Left ventricle myocardium inferior (tissue), 1 donor: ENCODE measurements around the gene PFAS. TPM values are rescaled to one million over a fixed set of nuclear protein-coding genes. Genes with fewer than 3 reads are reported as not detected.

Experiments used
- DNase-seq: peaks from one replicate; pipeline ENCODE4 v3.0.0-alpha.2; 2020
- H3K27ac ChIP-seq: fragments of 200-600 bp; replicated peaks from 2 replicates; pipeline ENCODE4 v1.8.0; 2021
- H3K27me3 ChIP-seq: fragments of 200-600 bp; 2 replicates; pipeline ENCODE4 v1.8.0; 2021; ENCODE audit warnings: low read depth
- H3K36me3 ChIP-seq: fragments of 200-600 bp; 2 replicates; pipeline ENCODE4 v1.8.0; 2021
- H3K4me1 ChIP-seq: fragments of 200-600 bp; 2 replicates; pipeline ENCODE4 v1.8.0; 2021
- H3K4me3 ChIP-seq: fragments of 200-600 bp; 2 replicates; pipeline ENCODE4 v1.8.0; 2021; ENCODE audit warnings: mild to moderate bottlenecking, moderate library complexity
- H3K9me3 ChIP-seq: fragments of 200-600 bp; replicated peaks from 2 replicates; pipeline ENCODE4 v1.8.0; 2021
- intact Hi-C: fragments of 100-400 bp; cut with micrococcal nuclease; formaldehyde crosslinking; loops from one replicate; pipeline ENCODE4 v1.11.0; 2022
- total RNA-seq: library from RNA; stranded (reverse); fragmentation: NEBNext Ultra II Directional; extraction: Animal tissue kit (Norgen Biotek cat#: 25700); gene quantifications from one replicate; pipeline ENCODE4 v1.2.1, GENCODE V29; 2021
- TF ChIP-seq, protein P1 (sequence below): fragments of 200-600 bp; IDR thresholded peaks from 2 replicates; pipeline ENCODE4 v1.8.0; 2021; ENCODE audit warnings: antibody characterized with exemption, mild to moderate bottlenecking, borderline replicate concordance
- donor health status: DM: no; HTN: yes; CAD: no; lungs with severe emphysema.

Gene PFAS
- total RNA-seq, 1 donor from 2014 or later, result 9.8 TPM

DNA sequence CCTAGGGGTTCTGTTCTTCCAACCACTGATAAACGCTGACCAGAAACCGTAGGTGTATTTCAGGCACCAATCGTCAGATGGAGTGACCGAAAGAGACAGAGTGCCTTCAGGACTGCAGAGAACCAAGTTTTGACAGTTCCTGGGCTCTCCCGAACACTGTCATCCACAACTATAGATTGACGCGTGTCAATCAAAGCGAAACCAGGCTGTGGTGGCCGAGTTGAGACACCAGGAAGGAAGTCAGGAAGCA lies 26.8 kb upstream of the PFAS start:
- Histone ChIP-seq H3K4me3 (peak overlapping the region; percentile 75), H3K27ac (peak overlapping the region; percentile 99), H3K9me3 (no peaks in the 10 kb centered on the region), H3K36me3 (peaks cover under 1% of the 10 kb centered on the region), H3K4me1 (peaks cover 48% of the 10 kb centered on the region), H3K27me3 (no peaks in the 10 kb centered on the region)
- TF ChIP-seq, protein P1, sequence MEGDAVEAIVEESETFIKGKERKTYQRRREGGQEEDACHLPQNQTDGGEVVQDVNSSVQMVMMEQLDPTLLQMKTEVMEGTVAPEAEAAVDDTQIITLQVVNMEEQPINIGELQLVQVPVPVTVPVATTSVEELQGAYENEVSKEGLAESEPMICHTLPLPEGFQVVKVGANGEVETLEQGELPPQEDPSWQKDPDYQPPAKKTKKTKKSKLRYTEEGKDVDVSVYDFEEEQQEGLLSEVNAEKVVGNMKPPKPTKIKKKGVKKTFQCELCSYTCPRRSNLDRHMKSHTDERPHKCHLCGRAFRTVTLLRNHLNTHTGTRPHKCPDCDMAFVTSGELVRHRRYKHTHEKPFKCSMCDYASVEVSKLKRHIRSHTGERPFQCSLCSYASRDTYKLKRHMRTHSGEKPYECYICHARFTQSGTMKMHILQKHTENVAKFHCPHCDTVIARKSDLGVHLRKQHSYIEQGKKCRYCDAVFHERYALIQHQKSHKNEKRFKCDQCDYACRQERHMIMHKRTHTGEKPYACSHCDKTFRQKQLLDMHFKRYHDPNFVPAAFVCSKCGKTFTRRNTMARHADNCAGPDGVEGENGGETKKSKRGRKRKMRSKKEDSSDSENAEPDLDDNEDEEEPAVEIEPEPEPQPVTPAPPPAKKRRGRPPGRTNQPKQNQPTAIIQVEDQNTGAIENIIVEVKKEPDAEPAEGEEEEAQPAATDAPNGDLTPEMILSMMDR, result no peak
- intact Hi-C loops, result loop anchor here (2.0 to 5.0 kb wide), 2 partner anchors 35 to 104 kb away; partner anchors contain the start of gene ALOXE3
- DNase-seq, result no peak

DNA sequence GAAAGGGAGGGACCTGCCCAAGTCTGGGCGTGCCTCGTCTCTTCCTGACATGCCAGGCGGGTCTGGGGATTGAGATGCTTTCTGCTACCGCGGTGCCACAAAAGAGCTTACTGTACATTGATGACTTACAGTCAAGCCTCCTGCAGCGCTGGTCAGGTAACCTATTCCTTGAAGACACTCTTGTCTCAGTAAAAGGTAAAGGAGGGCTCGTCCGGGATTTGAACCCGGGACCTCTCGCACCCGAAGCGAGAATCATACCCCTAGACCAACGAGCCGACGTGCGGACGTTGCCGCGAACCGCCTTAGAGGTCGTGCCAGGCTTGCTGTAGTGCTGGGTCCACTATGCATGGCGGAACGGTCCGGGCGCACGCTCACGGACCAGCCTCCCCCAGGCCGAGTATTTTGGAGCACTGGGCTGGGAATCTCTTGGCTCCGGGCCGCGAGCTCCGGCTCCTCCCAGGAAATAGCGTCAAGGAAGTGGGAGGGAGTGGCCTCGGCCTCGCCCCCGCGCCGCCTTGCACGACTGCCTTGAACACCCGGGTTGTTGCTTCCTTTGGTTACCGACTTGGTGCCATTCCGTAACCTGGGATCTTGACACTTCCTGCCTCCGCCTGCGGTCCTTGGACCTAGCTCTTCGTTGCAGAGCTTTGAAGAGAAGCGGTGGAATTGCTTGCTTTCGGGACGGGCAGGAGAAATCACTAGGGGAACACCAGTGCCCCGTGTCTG lies 26.3 kb upstream of the PFAS start:
- no peaks in the 10 kb centered on the region for H3K9me3 ChIP-seq
- peaks cover 52% of the 10 kb centered on the region for H3K4me1 ChIP-seq
- H3K4me3 ChIP-seq, result peak overlapping the region; percentile 75
- peak; percentile 95 for DNase-seq
- H3K27me3 ChIP-seq, result no peaks in the 10 kb centered on the region
- TF ChIP-seq, protein P1, result no peak
- intact Hi-C loops, result loop anchor here (2.0 to 5.0 kb wide), 2 partner anchors 35 to 104 kb away; partner anchors contain the start of gene ALOXE3
- H3K36me3 ChIP-seq, result peaks cover 6% of the 10 kb centered on the region
- peak overlapping the region; percentile 99 for H3K27ac ChIP-seq

DNA sequence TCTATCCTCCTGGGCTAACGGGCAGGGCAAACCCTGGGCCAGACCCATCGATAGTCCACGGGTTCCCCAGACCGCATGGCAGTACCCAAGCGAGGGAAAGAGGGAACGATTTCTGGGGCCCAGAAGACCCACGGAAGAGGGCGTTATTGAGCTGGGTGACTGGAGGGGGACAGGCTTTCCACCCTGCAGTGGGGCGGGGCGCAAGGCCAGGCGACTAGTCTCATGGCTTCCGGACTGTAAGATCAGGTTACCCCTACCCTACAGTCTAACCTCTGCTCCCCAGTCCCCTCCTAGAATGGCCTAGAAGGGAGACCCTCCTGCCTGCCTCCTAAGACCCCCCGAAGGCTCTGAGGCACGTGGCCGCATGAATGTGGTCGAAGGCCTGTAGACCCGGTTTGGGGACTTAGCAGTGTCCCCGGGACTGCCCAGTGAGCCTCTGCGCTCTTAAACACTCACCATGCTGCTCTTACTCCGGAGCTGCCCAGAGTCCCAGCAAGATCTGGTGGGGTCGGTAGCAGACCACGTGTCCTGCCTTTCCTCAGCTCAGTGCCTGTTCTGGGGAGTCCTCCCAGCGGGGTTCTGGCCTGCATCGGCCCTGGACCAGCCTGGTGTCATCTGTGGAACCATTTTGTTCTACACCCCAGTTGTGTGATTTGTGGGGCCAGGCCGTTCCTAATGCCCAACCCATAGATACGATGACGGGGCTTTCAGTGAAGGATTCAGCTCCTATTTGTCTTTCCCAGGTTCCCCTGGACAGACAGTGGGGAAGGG lies 25.5 kb upstream of the PFAS start:
- intact Hi-C loops, result loop anchor here (2.0 to 5.0 kb wide), 2 partner anchors 36 to 105 kb away; partner anchors contain the start of gene ALOXE3
- H3K27ac ChIP-seq, result peak overlapping the region; percentile 99
- peaks cover 13% of the 10 kb centered on the region for H3K36me3 ChIP-seq
- TF ChIP-seq, protein P1, result peak; percentile 19
- peak overlapping the region; percentile 75 for H3K4me3 ChIP-seq
- peak; percentile 73 for DNase-seq
- H3K27me3 ChIP-seq, result no peaks in the 10 kb centered on the region
- H3K4me1 ChIP-seq, result peaks cover 52% of the 10 kb centered on the region
- H3K9me3 ChIP-seq, result no peaks in the 10 kb centered on the region

DNA sequence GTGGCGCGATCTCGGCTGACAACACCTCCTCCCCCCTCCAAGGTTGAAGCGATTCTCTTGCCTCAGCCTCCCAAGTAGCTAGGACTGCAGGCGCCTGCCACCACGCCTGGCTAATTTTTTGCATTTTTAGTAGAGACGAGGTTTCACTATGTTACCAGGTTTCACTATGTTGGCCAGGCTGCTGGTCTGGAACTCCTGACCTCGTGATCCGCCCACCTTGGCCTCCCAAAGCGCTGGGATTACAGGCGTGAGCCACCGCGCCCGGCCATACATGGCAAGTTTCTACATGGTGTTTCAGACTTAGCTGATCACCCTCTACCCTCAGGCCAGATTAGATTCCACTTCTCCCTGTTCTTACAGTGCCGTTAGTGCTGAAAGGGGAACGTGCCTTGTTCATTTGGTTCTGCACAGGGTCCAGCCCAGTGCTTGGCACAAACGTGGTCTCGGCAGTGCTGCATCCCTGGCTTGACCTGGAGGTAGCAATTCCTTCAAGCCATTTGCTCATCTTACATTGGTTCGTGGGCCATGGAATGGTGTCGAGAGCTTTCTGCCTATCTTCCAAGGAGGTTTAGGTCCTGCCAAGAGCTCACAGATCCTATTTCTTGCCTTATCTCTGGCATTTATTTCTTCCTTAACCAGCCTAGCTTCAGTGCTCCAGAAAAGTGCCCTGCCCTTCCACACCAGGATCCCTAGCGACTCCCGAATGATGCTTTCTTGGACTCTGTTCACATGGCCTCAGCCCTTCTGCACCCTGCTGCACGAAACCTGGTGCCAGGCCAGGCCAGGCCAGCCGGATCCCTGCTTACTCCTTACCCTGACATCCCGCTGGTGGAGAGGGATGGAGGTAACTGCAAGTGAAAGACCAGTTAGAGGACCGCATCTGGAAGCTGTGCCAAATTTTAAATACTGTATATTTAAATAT lies 23.9 kb upstream of the PFAS start:
- TF ChIP-seq, protein P1, result no peak
- Histone ChIP-seq H3K36me3 (peaks cover 29% of the 10 kb centered on the region), H3K4me1 (peaks cover 49% of the 10 kb centered on the region), H3K4me3 (no peak overlapping the region), H3K9me3 (no peaks in the 10 kb centered on the region), H3K27me3 (no peaks in the 10 kb centered on the region), H3K27ac (peak overlapping the region; percentile 99)
- intact Hi-C loops, result loop anchor here (5.0 kb wide), 1 partner anchor 38 kb away; no protein-coding TSS in a partner anchor
- no peak for DNase-seq

DNA sequence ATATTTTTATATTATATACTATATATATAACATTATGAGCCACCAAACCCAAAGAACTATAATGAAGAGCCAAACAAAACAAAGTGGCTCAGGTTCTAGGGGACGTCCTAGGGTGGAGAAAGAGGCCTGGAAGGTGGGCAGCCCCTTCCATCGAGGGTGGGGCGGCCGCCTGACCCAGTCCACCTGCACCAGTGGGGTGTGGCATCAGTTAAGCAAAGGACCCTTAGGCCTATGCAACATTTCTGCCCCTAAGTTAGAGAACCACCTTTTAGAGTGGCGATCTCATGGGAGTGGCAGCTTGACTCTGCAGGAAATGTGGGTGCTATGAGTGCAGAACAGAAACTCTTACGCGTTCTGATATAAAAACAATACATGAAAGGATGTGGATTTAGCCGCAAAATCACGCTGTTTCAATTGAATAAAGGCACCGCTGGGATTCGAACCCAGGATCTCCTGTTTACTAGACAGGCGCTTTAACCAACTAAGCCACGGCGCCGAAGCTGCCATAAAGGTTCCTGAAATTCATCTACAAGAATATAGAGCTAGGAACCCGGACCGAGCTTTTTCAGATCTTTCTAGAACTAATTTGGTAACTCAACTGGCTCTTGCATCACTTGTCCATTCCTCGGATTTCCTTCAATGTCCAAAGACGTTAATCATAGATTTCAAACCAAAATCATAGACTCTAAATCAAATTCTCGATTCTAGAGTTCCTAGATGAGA lies 23.1 kb upstream of the PFAS start:
- DNase-seq, result no peak
- H3K4me3 ChIP-seq, result peak overlapping the region; percentile 58

More for the DNA sequence above, 23.1 kb upstream of the PFAS start:
- H3K27me3 ChIP-seq, result no peaks in the 10 kb centered on the region
- H3K9me3 ChIP-seq, result no peaks in the 10 kb centered on the region
- H3K36me3 ChIP-seq, result peaks cover 37% of the 10 kb centered on the region
- H3K27ac ChIP-seq, result peak overlapping the region; percentile 82
- TF ChIP-seq, protein P1, result no peak
- intact Hi-C loops, result no loop called here
- H3K4me1 ChIP-seq, result peaks cover 44% of the 10 kb centered on the region
